ENCODE data around the gene ZKSCAN1. TPM values are rescaled to one million over a fixed set of nuclear protein-coding genes. Genes with fewer than 3 reads are reported as not detected.

ZKSCAN1 gene
- total RNA-seq, 1 experiment from 2014 or later: 13.6 TPM

DNA sequence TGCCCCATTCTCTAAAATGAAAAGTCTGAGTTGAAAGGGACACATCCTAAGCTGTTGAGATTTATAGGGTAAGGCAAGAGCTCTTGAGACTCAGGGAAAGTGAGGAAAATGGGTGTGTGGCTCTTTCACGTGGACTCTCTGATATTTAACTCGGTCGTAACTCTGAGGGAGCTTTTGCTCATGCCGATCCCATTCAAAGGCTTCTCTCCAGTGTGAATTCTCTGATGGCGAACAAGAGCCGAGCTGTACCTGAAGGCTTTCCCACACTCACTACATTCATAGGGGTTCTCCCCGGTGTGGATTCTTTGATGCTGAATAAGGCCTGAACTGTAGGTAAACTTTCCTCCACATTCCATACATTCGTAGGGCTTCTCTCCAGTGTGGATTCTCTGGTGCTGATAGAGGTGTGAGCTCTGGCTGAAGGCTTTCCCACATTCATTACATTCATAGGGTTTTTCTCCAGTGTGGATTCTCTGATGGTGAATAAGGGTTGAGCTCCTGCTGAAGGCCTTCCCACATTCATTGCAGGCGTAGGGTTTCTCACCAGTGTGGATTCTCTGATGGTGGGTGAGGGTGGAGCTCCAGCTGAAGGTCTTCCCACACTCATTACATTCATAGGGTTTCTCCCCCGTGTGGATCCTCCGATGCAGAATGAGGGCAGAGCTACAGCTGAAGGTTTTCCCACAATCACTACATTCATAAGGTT, 55.8 kb downstream of the ZKSCAN1 start:
- Histone ChIP-seq H3K79me2 (ENCODE audit: low read length) (no peaks in the 10 kb centered on the region), H3K27ac (ENCODE audit: low read length) (no peak overlapping the region), H3K27me3 (ENCODE audit: low read length) (no peaks in the 10 kb centered on the region), H3K4me1 (ENCODE audit: insufficient read depth, low read length) (no peaks in the 10 kb centered on the region), H3K4me3 (ENCODE audit: low read length) (no peak overlapping the region; the same call in 1 of the 2 replicates), H3K9me2 (replicated peaks; ENCODE audit: low read length) (no peaks in the 10 kb centered on the region), H4K20me1 (ENCODE audit: low read length) (no peaks in the 10 kb centered on the region), H3F3A (ENCODE audit: low read length, unreplicated experiment) (no peaks in the 10 kb centered on the region), H3K9me3 (ENCODE audit: low read length) (peaks cover 18% of the 10 kb centered on the region), H2AFZ (ENCODE audit: low read length) (no peak overlapping the region), H3K36me3 (ENCODE audit: low read depth, low read length) (peaks cover 64% of the 10 kb centered on the region), H3K4me2 (ENCODE audit: low read length) (no peak overlapping the region), H3K9ac (ENCODE audit: low read length) (no peak overlapping the region)
- ChIA-PET CTCF (no interaction called here), POLR2A (ENCODE audit: unreplicated experiment) (interaction anchor here (0.6 to 0.7 kb wide), 2 partner anchors 15 to 25 kb away, joined by 3 to 4 read pairs; no protein-coding TSS in a partner anchor)
- TF ChIP-seq CTCF (conservative IDR thresholded peaks at IDR 0.05; ENCODE audit: low read depth, low read length) (no peak), EZH2 (IDR thresholded peaks at IDR 0.05; ENCODE audit: low read length, unreplicated experiment) (no peak), EZH2phosphoT487 (IDR thresholded peaks at IDR 0.05; ENCODE audit: borderline replicate concordance, low read length) (no peak)
- intact Hi-C loops (cut with micrococcal nuclease): no loop called here
- no TSS peak for BruUV-seq (replicated peaks)
- no peak for DNase-seq
- no peak for ATAC-seq

GRCh38 chr7:100072462-100072861, 57.1 kb downstream of the ZKSCAN1 start:
- TF ChIP-seq EZH2phosphoT487 (IDR thresholded peaks at IDR 0.05; ENCODE audit: borderline replicate concordance, low read length) (no peak), CTCF (conservative IDR thresholded peaks at IDR 0.05; ENCODE audit: low read depth, low read length) (no peak), EZH2 (IDR thresholded peaks at IDR 0.05; ENCODE audit: low read length, unreplicated experiment) (no peak)
- Histone ChIP-seq H3K79me2 (ENCODE audit: low read length) (peaks cover 6% of the 10 kb centered on the region), H2AFZ (ENCODE audit: low read length) (no peak overlapping the region), H3K4me1 (ENCODE audit: insufficient read depth, low read length) (no peaks in the 10 kb centered on the region), H3K9me3 (ENCODE audit: low read length) (peaks cover 18% of the 10 kb centered on the region), H3K36me3 (ENCODE audit: low read depth, low read length) (peaks cover 74% of the 10 kb centered on the region), H3F3A (ENCODE audit: low read length, unreplicated experiment) (no peaks in the 10 kb centered on the region), H3K27me3 (ENCODE audit: low read length) (no peaks in the 10 kb centered on the region), H3K9me2 (replicated peaks; ENCODE audit: low read length) (no peaks in the 10 kb centered on the region), H3K4me3 (ENCODE audit: low read length) (no peak overlapping the region), H4K20me1 (ENCODE audit: low read length) (no peaks in the 10 kb centered on the region), H3K27ac (ENCODE audit: low read length) (no peak overlapping the region), H3K9ac (ENCODE audit: low read length) (no peak overlapping the region), H3K4me2 (ENCODE audit: low read length) (no peak overlapping the region)
- DNase-seq (no peak), ATAC-seq (no peak)
- ChIA-PET POLR2A (ENCODE audit: unreplicated experiment) (no interaction called here), CTCF (no interaction called here)
- intact Hi-C loops (cut with micrococcal nuclease): no loop called here
- BruUV-seq (replicated peaks): no TSS peak

DNA sequence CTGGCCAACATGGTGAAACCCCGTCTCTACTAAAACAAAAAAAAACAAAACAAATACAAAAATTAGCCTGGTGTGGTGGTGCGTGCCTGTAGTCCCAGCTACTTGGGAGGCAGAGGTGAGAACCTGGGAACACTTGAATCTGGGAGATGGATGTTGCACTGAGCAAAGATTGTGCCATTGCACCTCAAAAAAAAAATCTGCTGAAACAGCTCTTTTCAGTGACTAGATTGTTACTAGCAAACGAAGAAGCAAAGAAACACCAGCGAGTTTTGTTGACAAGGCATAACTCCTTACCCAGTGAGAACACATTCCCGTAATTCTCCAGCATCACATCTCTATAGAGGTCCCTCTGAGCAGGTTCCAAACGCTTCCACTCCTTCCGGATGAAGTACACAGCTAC, 59.4 kb downstream of the ZKSCAN1 start:
- no peak for TF ChIP-seq CTCF (conservative IDR thresholded peaks at IDR 0.05; ENCODE audit: low read depth, low read length)
- no peak for TF ChIP-seq EZH2phosphoT487 (IDR thresholded peaks at IDR 0.05; ENCODE audit: borderline replicate concordance, low read length)
- no peak for TF ChIP-seq EZH2 (IDR thresholded peaks at IDR 0.05; ENCODE audit: low read length, unreplicated experiment)
- Histone ChIP-seq H3K9ac (ENCODE audit: low read length) (no peak overlapping the region), H3K4me1 (ENCODE audit: insufficient read depth, low read length) (peaks cover under 1% of the 10 kb centered on the region), H3K79me2 (ENCODE audit: low read length) (peaks cover 29% of the 10 kb centered on the region), H3K27ac (ENCODE audit: low read length) (no peak overlapping the region), H3K9me2 (replicated peaks; ENCODE audit: low read length) (no peaks in the 10 kb centered on the region), H3K4me3 (ENCODE audit: low read length) (no peak overlapping the region), H3F3A (ENCODE audit: low read length, unreplicated experiment) (no peaks in the 10 kb centered on the region), H3K27me3 (ENCODE audit: low read length) (no peaks in the 10 kb centered on the region), H2AFZ (ENCODE audit: low read length) (no peak overlapping the region), H3K4me2 (ENCODE audit: low read length) (no peak overlapping the region), H4K20me1 (ENCODE audit: low read length) (0 out of 2 replicates have a peak, but pooled peaks cover 6% of the 10 kb centered on the region), H3K9me3 (ENCODE audit: low read length) (peaks cover 18% of the 10 kb centered on the region), H3K36me3 (ENCODE audit: low read depth, low read length) (peaks cover 86% of the 10 kb centered on the region)
- CTCF ChIA-PET: interaction anchor here (0.6 kb wide), 1 partner anchor 142 kb away, joined by 3 read pairs; no protein-coding TSS in a partner anchor
- DNase-seq (no peak), ATAC-seq (no peak)
- intact Hi-C loops (cut with micrococcal nuclease): no loop called here
- POLR2A ChIA-PET (ENCODE audit: unreplicated experiment): no interaction called here
- no TSS peak for BruUV-seq (replicated peaks)

Data from PC-3 (cell line).